Measurements from ENCODE around the gene CCDC71. TPM values are rescaled to one million over a fixed set of nuclear protein-coding genes. Genes with fewer than 3 reads are reported as not detected.

CCDC71 gene
- total and polyA plus RNA-seq, 9 of the 15 experiments (the other 6 are each of a cell fraction or from before 2014, with no cell fraction given) = 0.13 to 19.3 (median 14.3) TPM

DNA sequence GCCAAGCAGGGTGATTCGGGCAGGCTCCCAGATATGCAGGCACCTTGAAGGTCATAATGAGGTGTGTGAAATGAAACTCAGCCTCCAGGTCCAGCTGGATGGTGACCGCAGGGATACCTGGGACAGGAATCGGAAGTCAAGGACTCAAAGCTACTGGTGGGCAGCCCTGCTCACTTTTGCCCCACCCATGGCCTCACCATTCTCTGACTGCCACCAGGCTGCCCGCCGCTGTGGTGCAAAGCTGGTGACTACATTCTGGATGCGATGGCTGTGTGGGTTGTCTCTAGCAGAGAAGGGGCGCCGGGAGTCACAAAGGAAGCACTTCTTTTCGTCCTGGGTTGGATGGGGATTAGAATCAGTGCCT, 34.1 kb downstream of the CCDC71 start:
- no peak overlapping the region for H2AFZ ChIP-seq (ENCODE audit: low read depth, low read length)

More for the DNA sequence above, 34.1 kb downstream of the CCDC71 start:
- Histone ChIP-seq H3K9me3 (replicated peaks; ENCODE audit: control insufficient read depth, insufficient read depth, low read depth, low read length) (no peaks in the 10 kb centered on the region), H3K79me2 (ENCODE audit: control insufficient read depth, insufficient read depth, low read length) (no peaks in the 10 kb centered on the region; the same call in 2 of the 3 replicates), H3K4me2 (ENCODE audit: insufficient read depth, low read length) (peak overlapping the region; percentile 86; the same call in 1 of the 2 replicates), H3K36me3 (ENCODE audit: control insufficient read depth, insufficient read depth, low read length) (no peaks in the 10 kb centered on the region), H3K9ac (ENCODE audit: insufficient read depth in 1 of 2, low read depth in 2 of 2, low read length in 2 of 2) (peak overlapping the region in 1 of 2 experiments; percentile 89; a peak in 2 of 4 replicates), H4K20me1 (replicated peaks; ENCODE audit: control insufficient read depth, insufficient read depth, low read length) (no peaks in the 10 kb centered on the region), H3K27ac (ENCODE audit: extremely low read depth, low read depth, low read length) (no peak overlapping the region), H3K9me1 (ENCODE audit: control insufficient read depth, insufficient read depth, low read length) (no peaks in the 10 kb centered on the region), H3K4me3 (no peak overlapping the region), H3K27me3 (ENCODE audit: control insufficient read depth in 2 of 2, insufficient read depth in 2 of 2, low read length in 2 of 2) (no peaks in the 10 kb centered on the region), H3K4me1 (replicated peaks in 1 of 2; ENCODE audit: control insufficient read depth in 2 of 2, insufficient read depth in 2 of 2, low read length in 2 of 2) (peaks cover 2 to 32% of the 10 kb centered on the region in 2 experiments; a peak in 4 of 5 replicates)
- ATAC-seq (no peak), DNase-seq (ENCODE audit: extremely low read depth in 1 of 4, low spot score in 3 of 4) (no peak), FAIRE-seq (no peak)
- TF ChIP-seq MYNN (IDR thresholded peaks at IDR 0.05) = no peak
- no peak for TF ChIP-seq MYNN (CRISPR knock-in tag; IDR thresholded peaks at IDR 0.05)
- no peak for TF ChIP-seq TCF3 (CRISPR knock-in tag; IDR thresholded peaks at IDR 0.05)
- no peak for TF ChIP-seq RFX7 (CRISPR knock-in tag; IDR thresholded peaks at IDR 0.05)
- no peak for TF ChIP-seq ZC3H11A (IDR thresholded peaks at IDR 0.05; ENCODE audit: low read depth, low read length)
- no peak for TF ChIP-seq ZNF395 (CRISPR knock-in tag; IDR thresholded peaks at IDR 0.05)
- TF ChIP-seq CBFA2T2 (conservative IDR thresholded peaks at IDR 0.05) = no peak
- no peak for TF ChIP-seq STAT5B (CRISPR knock-in tag; IDR thresholded peaks at IDR 0.05)
- no peak for TF ChIP-seq PML (IDR thresholded peaks at IDR 0.05; ENCODE audit: low read length)
- TF ChIP-seq JUN (IDR thresholded peaks at IDR 0.05; ENCODE audit: borderline replicate concordance, low read depth, low read length) = no peak
- no peak for TF ChIP-seq JUN (CRISPR knock-in tag; IDR thresholded peaks at IDR 0.05; ENCODE audit: borderline replicate concordance)
- TF ChIP-seq NELFE (IDR thresholded peaks at IDR 0.05; ENCODE audit: insufficient read depth, insufficient read length) = no peak
- CTCF ChIA-PET (ENCODE audit: low intra/inter-chr PET ratio) = no interaction called here
- in situ Hi-C loops (cut with MboI) (no loop called here), intact Hi-C loops (cut with micrococcal nuclease) (no loop called here)
- 83% methylated on average over 4 of the region's 9 CpGs for WGBS (ENCODE audit: insufficient coverage, low coverage, missing lambda C conversion rate)
- no TSS peak for BruUV-seq (replicated peaks)
- POLR2A ChIA-PET = interaction anchor here (0.6 to 2.4 kb wide), 5 partner anchors 9 to 145 kb away, joined by 3 to 8 read pairs (median 3); partner anchors contain the start of genes USP19 and WDR6
